HepG2 (cell line): Measurements from ENCODE around the gene ANKRD44. TPM values are rescaled to one million over a fixed set of nuclear protein-coding genes. Genes with fewer than 3 reads are reported as not detected.

Source experiments
- ATAC-seq: fragments of 200-7000 bp; cut with Tn5 transposase; 3 replicates; pipeline ENCODE4 v1.9.1; 2020; ENCODE audit warnings: mild to moderate bottlenecking, moderate library complexity
- BruUV-seq: library from RNA; stranded (reverse); fragments of 400-500 nt; replicated peaks from 2 replicates; lab custom pipeline; 2021; lab: Mats Ljungman, UMichigan
- CTCF ChIA-PET: fragments of 300-600 bp; formaldehyde crosslinking; extraction: SDS; loops from one replicate; lab custom pipeline; 2021; ENCODE audit warnings: low total read pairs, inconsistent platforms, low intra/inter-chr PET ratio; lab: Yijun Ruan, JAX
- POLR2A ChIA-PET: fragments of 350-600 bp; sonication (Branson Sonifier 250); formaldehyde crosslinking; loops from one replicate; lab custom pipeline; 2020; ENCODE audit warnings: antibody characterized with exemption, inconsistent platforms; lab: Yijun Ruan, JAX
- DNase-seq: peaks from one replicate; pipeline ENCODE4 v3.0.0-alpha.2; 2015; ENCODE audit warnings: low spot score
- FAIRE-seq: peaks from 3 replicates; lab custom pipeline; 2011; peaks lifted over from hg19 to GRCh38; lab: Jason Lieb, UNC
- H2AFZ ChIP-seq: one replicate; pipeline ENCODE4 v1.6.1; 2011; ENCODE audit warnings: low read length, inconsistent platforms
- H3K27ac ChIP-seq: fragments of 300-600 bp; 3 replicates; pipeline ENCODE4 v1.8.0; 2011; ENCODE audit warnings: mixed run types, mild to moderate bottlenecking, mixed read lengths, low read length, inconsistent platforms; ENCODE audit not compliant: insufficient read depth; ENCODE audit errors: extremely low read length
- H3K27me3 ChIP-seq, 2 experiments: fragments of 200-600 bp in 1 of 2; 2 replicates in 1 of 2; 3 replicates in 1 of 2; pipeline versions ENCODE4 v1.6.0 to v1.8.0; 2011; ENCODE audit warnings: low read length in 2 of 2, mild to moderate bottlenecking in 2 of 2, moderate library complexity in 2 of 2, inconsistent platforms in 1 of 2; ENCODE audit not compliant: insufficient read depth in 2 of 2, control insufficient read depth in 1 of 2
- H3K36me3 ChIP-seq, 2 experiments: fragments of 200-600 bp in 1 of 2; replicated peaks in 1 of 2; 2 replicates in 1 of 2; 3 replicates in 1 of 2; pipeline versions ENCODE4 v1.5.1 to v1.8.0; 2011; ENCODE audit warnings: low read length in 2 of 2, inconsistent platforms in 1 of 2; ENCODE audit not compliant: insufficient read depth in 2 of 2, control insufficient read depth in 1 of 2
- H3K4me1 ChIP-seq: 2 replicates; pipeline ENCODE4 v1.5.1; 2012; ENCODE audit warnings: low read length, inconsistent platforms; ENCODE audit not compliant: insufficient read depth
- H3K4me2 ChIP-seq: 2 replicates; pipeline ENCODE4 v1.6.0; 2011; ENCODE audit warnings: low read depth, low read length, inconsistent platforms
- H3K4me3 ChIP-seq, 3 experiments: fragments of 200-600 bp in 1 of 3; sonication (generic), shearing (Covaris generic) in 1 of 3; replicated peaks in 1 of 3; 2 replicates each; pipeline ENCODE4 v1.5.1; 2011 to 2016; ENCODE audit warnings: low read length in 3 of 3, inconsistent platforms in 2 of 3, low read depth in 2 of 3, mild to moderate bottlenecking in 2 of 3, control low read depth in 1 of 3, mixed read lengths in 1 of 3; ENCODE audit not compliant: insufficient read depth in 1 of 3
- H3K79me2 ChIP-seq: one replicate; pipeline ENCODE4 v1.6.1; 2011; ENCODE audit warnings: low read length, inconsistent platforms; ENCODE audit not compliant: insufficient read depth
- H3K9ac ChIP-seq: 2 replicates; pipeline ENCODE4 v1.6.0; 2011; ENCODE audit warnings: mild to moderate bottlenecking, low read depth, low read length, inconsistent platforms; ENCODE audit not compliant: insufficient read depth
- H3K9me3 ChIP-seq: 2 replicates; pipeline ENCODE4 v1.5.1; 2012; ENCODE audit warnings: mild to moderate bottlenecking, low read length
- H4K20me1 ChIP-seq: 2 replicates; pipeline ENCODE4 v1.6.0; 2011; ENCODE audit warnings: inconsistent platforms, mild to moderate bottlenecking, low read length, moderate library complexity; ENCODE audit not compliant: insufficient read depth
- ELF4 ChIP-seq: sonication (generic); formaldehyde crosslinking; IDR thresholded peaks from 2 replicates; pipeline ENCODE4 v1.5.0; 2020; ENCODE audit warnings: missing genetic modification reagents, mild to moderate bottlenecking, moderate library complexity, borderline replicate concordance
- GZF1 ChIP-seq: sonication (generic); formaldehyde crosslinking; IDR thresholded peaks from 2 replicates; pipeline ENCODE4 v1.5.1; 2020; ENCODE audit warnings: mild to moderate bottlenecking, missing genetic modification reagents
- POLR2AphosphoS5 ChIP-seq: IDR thresholded peaks from 2 replicates; pipeline ENCODE4 v1.6.1; 2012; ENCODE audit warnings: low read depth, low read length
- ZNF12 ChIP-seq: sonication (generic); formaldehyde crosslinking; IDR thresholded peaks from 2 replicates; pipeline ENCODE4 v1.5.0; 2020; ENCODE audit warnings: missing genetic modification reagents
- ZNF282 ChIP-seq: fragments of 450-650 bp; IDR thresholded peaks from 2 replicates; pipeline ENCODE4 v1.6.1; 2018; ENCODE audit not compliant: partially characterized antibody
- ZNF318 ChIP-seq: sonication (generic); formaldehyde crosslinking; IDR thresholded peaks from 2 replicates; pipeline ENCODE4 v1.4.0; 2020; ENCODE audit warnings: mild to moderate bottlenecking, missing genetic modification reagents
- ZNF496 ChIP-seq: sonication (generic); formaldehyde crosslinking; IDR thresholded peaks from 2 replicates; pipeline ENCODE4 v1.8.1; 2023; ENCODE audit warnings: mild to moderate bottlenecking, moderate library complexity, missing genetic modification reagents; ENCODE audit not compliant: insufficient replicate concordance
- ZNF550 ChIP-seq: sonication (generic); formaldehyde crosslinking; IDR thresholded peaks from 2 replicates; pipeline ENCODE4 v1.4.0; 2020; ENCODE audit warnings: mild to moderate bottlenecking, missing genetic modification reagents, borderline replicate concordance
- ZNF674 ChIP-seq: sonication (generic); formaldehyde crosslinking; IDR thresholded peaks from 2 replicates; pipeline ENCODE4 v1.5.0; 2020; ENCODE audit warnings: low read depth, mild to moderate bottlenecking, missing genetic modification reagents
- ZSCAN22 ChIP-seq: sonication (generic); formaldehyde crosslinking; IDR thresholded peaks from 2 replicates; pipeline ENCODE4 v1.4.0; 2020; ENCODE audit warnings: mild to moderate bottlenecking, missing genetic modification reagents
- WGBS: methylation state at CpG from one replicate; pipeline ENCODE4 v1.1.6; 2017; ENCODE audit warnings: low lambda C conversion rate; 5-methylcytosine and 5-hydroxymethylcytosine counted together
- in situ Hi-C: cut with HindIII; loops from 2 replicates; pipeline ENCODE4 v1.10.0; 2017; ENCODE audit warnings: low pct_unique_long_range_greater_than_20kb; ENCODE audit not compliant: extremely low pct_ligation_motif_present
- intact Hi-C: fragments of 100-400 bp; cut with micrococcal nuclease; formaldehyde crosslinking; loops from one replicate; pipeline ENCODE4 v1.10.0; 2022; ENCODE audit not compliant: unreplicated experiment
- polyA plus RNA-seq, 8 experiments: library from polyadenylated mRNA; depleted of rRNA in 3 of 8; stranded (reverse) in 7 of 8; unstranded in 1 of 8; fragments of >200 nt; fragmentation: Illumina TruSeq in 4 of 8; extraction: Trizol in 4 of 8; gene quantifications; 2 replicates each; pipeline versions ENCODE4 v1.2.1 to v1.2.3, GENCODE V29; 2011 to 2016; ENCODE audit warnings: low read depth in 4 of 8, missing spikeins in 1 of 8, mixed read lengths in 1 of 8; ENCODE audit not compliant: insufficient read depth in 1 of 8
- total RNA-seq, 5 experiments: library from RNA; depleted of rRNA; stranded (reverse); fragments of >200 nt; fragmentation: Illumina TruSeq; extraction: Trizol; gene quantifications; 2 replicates each; pipeline ENCODE4 v1.2.3, GENCODE V29; 2016; ENCODE audit warnings: low read depth in 1 of 5
- TF ChIP-seq, protein P1 (sequence below): IDR thresholded peaks from 2 replicates; pipeline ENCODE4 v1.6.1; 2012; ENCODE audit warnings: low read length, improper control_type of control experiment

ANKRD44 gene
- total and polyA plus RNA-seq, 2 of the 13 experiments (the other 11 are each of a cell fraction or from before 2014, with no cell fraction given), result 0.04 to 0.11 TPM

GRCh38 chr2:197349699-197350098 is 39.1 kb upstream of the ANKRD44 start:
- WGBS, result 24% methylated on average over 2 of the region's 2 CpGs
- no peaks in the 10 kb centered on the region for H4K20me1 ChIP-seq
- no peak overlapping the region for H3K4me2 ChIP-seq
- H3K4me3 ChIP-seq, result no peak overlapping the region
- DNase-seq (no peak), FAIRE-seq (no peak), ATAC-seq (no peak)
- H3K4me1 ChIP-seq, result no peaks in the 10 kb centered on the region
- ChIA-PET CTCF (no interaction called here), POLR2A (no interaction called here)
- H3K36me3 ChIP-seq, result no peaks in the 10 kb centered on the region
- BruUV-seq, result no TSS peak
- H3K27me3 ChIP-seq, result peaks cover 0 to 22% of the 10 kb centered on the region in 2 experiments; a peak in 2 of 5 replicates
- no peak overlapping the region for H3K9ac ChIP-seq
- no peaks in the 10 kb centered on the region for H3K9me3 ChIP-seq
- no peak overlapping the region for H2AFZ ChIP-seq
- in situ Hi-C loops (no loop called here), intact Hi-C loops (no loop called here)
- H3K79me2 ChIP-seq, result no peaks in the 10 kb centered on the region
- H3K27ac ChIP-seq, result no peak overlapping the region
- TF ChIP-seq ZNF496 (no peak), GZF1 (CRISPR knock-in tag) (no peak), ZSCAN22 (CRISPR knock-in tag) (no peak), ZNF318 (no peak), ELF4 (CRISPR knock-in tag) (no peak), POLR2AphosphoS5 (no peak), ZNF550 (no peak), ZNF12 (CRISPR knock-in tag) (no peak), ZNF674 (CRISPR knock-in tag) (no peak), ZNF282 (no peak)
- TF ChIP-seq, protein P1, sequence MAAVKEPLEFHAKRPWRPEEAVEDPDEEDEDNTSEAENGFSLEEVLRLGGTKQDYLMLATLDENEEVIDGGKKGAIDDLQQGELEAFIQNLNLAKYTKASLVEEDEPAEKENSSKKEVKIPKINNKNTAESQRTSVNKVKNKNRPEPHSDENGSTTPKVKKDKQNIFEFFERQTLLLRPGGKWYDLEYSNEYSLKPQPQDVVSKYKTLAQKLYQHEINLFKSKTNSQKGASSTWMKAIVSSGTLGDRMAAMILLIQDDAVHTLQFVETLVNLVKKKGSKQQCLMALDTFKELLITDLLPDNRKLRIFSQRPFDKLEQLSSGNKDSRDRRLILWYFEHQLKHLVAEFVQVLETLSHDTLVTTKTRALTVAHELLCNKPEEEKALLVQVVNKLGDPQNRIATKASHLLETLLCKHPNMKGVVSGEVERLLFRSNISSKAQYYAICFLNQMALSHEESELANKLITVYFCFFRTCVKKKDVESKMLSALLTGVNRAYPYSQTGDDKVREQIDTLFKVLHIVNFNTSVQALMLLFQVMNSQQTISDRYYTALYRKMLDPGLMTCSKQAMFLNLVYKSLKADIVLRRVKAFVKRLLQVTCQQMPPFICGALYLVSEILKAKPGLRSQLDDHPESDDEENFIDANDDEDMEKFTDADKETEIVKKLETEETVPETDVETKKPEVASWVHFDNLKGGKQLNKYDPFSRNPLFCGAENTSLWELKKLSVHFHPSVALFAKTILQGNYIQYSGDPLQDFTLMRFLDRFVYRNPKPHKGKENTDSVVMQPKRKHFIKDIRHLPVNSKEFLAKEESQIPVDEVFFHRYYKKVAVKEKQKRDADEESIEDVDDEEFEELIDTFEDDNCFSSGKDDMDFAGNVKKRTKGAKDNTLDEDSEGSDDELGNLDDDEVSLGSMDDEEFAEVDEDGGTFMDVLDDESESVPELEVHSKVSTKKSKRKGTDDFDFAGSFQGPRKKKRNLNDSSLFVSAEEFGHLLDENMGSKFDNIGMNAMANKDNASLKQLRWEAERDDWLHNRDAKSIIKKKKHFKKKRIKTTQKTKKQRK, result no peak
